ENCODE results near the gene BAZ1A. TPM values are rescaled to one million over a fixed set of nuclear protein-coding genes. Genes with fewer than 3 reads are reported as not detected.

The BAZ1A gene
- total RNA-seq, 4 donors from 2014 or later = 11.6 to 18.5 (median 14.7) TPM

- peak overlapping the region; percentile 98 to 100 (median 100) for H3K27ac ChIP-seq
- H3K27me3 ChIP-seq = no peaks in the 10 kb centered on the region
- intact Hi-C loops (cut with DNase I; ENCODE audit: low total_unique reads) (loop anchor here (1.0 to 10.0 kb wide), 6 partner anchors 109 to 531 kb away; partner anchors contain the start of genes CFL2, FAM177A1, NFKBIA and PPP2R3C), in situ Hi-C loops (cut with MboI; ENCODE audit: low sequenced_read_pairs in 4 of 4) (no loop called here)
- H3K4me3 ChIP-seq = peak overlapping the region; percentile 82 to 98 (median 90)
- DNase-seq = peak; percentile 69 to 75
- no peaks in the 10 kb centered on the region for H3K9me3 ChIP-seq
- peak; percentile 66 to 67 for ATAC-seq
- H3K36me3 ChIP-seq = no peaks in the 10 kb centered on the region
- H3K4me1 ChIP-seq = peaks cover 16 to 17% of the 10 kb centered on the region in 2 donors
- TF ChIP-seq POLR2A (IDR thresholded peaks at IDR 0.05) = peak; percentile 68 to 79
- TF ChIP-seq, protein P1, sequence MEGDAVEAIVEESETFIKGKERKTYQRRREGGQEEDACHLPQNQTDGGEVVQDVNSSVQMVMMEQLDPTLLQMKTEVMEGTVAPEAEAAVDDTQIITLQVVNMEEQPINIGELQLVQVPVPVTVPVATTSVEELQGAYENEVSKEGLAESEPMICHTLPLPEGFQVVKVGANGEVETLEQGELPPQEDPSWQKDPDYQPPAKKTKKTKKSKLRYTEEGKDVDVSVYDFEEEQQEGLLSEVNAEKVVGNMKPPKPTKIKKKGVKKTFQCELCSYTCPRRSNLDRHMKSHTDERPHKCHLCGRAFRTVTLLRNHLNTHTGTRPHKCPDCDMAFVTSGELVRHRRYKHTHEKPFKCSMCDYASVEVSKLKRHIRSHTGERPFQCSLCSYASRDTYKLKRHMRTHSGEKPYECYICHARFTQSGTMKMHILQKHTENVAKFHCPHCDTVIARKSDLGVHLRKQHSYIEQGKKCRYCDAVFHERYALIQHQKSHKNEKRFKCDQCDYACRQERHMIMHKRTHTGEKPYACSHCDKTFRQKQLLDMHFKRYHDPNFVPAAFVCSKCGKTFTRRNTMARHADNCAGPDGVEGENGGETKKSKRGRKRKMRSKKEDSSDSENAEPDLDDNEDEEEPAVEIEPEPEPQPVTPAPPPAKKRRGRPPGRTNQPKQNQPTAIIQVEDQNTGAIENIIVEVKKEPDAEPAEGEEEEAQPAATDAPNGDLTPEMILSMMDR (IDR thresholded peaks at IDR 0.05 in 4 of 5, conservative IDR thresholded peaks at IDR 0.05 in 1 of 5) = no peak
Observed at GRCh38 chr14:34873589-34874385, 1.4 kb downstream of the BAZ1A start.

DNA sequence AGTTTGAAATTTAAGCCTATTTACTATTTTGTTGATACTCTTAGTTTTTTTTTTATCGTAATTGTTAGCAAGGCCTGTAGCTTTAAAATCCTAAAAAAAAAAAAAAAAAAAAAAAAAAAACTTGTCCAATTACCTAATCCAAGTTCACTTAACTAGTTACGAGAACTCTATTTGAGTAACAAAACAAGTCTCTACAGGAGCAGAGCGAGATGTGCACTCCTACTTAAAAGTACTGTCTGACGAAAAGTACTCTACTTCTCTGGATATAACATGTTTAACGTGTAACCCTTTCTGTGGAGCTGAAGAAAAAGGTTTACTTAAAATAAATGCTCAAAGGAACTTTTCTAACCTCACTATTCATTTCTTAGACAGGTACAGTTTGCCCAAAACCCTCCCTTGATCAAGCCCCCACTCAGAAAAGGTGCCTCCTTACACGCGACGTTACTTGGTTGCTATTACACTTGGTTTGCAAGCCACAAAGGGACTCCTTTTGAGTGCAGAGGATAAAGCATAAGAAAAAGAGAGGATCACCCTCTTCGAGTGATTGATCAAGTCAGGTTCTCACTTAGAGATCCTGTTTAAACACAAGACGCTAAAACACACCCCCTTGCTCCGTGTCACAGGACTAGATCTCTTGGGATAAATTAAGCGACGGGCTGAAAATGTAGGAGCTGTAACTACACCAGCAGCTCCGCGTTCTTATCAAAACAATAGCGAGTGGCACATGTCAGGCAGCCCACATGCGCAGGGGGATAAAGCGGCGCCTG is 2.2 kb downstream of the BAZ1A start:
- DNase-seq = no peak
- H3K36me3 ChIP-seq = no peaks in the 10 kb centered on the region
- in situ Hi-C loops (cut with MboI; ENCODE audit: low sequenced_read_pairs in 4 of 4) = no loop called here
- intact Hi-C loops (cut with DNase I; ENCODE audit: low total_unique reads) = loop anchor here (2.0 to 10.0 kb wide), 4 partner anchors 158 to 532 kb away; partner anchors contain the start of genes CFL2, NFKBIA, PPP2R3C and PRORP
- peak; percentile 49 to 63 for ATAC-seq
- H3K4me3 ChIP-seq = peak overlapping the region; percentile 82 to 98 (median 90)
- no peaks in the 10 kb centered on the region for H3K9me3 ChIP-seq
- H3K4me1 ChIP-seq = peaks cover 16 to 17% of the 10 kb centered on the region in 2 donors
- H3K27me3 ChIP-seq = no peaks in the 10 kb centered on the region
- H3K27ac ChIP-seq = peak overlapping the region; percentile 98 to 100 (median 100)
- TF ChIP-seq POLR2A (IDR thresholded peaks at IDR 0.05) = no peak
- TF ChIP-seq, protein P1 (IDR thresholded peaks at IDR 0.05 in 4 of 5, conservative IDR thresholded peaks at IDR 0.05 in 1 of 5) = peak in 1 of 5 experiments; percentile 5

- DNase-seq (no peak), ATAC-seq (no peak)
- H3K27me3 ChIP-seq = no peaks in the 10 kb centered on the region
- in situ Hi-C loops (cut with MboI; ENCODE audit: low sequenced_read_pairs in 4 of 4) (no loop called here), intact Hi-C loops (cut with DNase I; ENCODE audit: low total_unique reads) (no loop called here)
- no peak overlapping the region for H3K27ac ChIP-seq
- no peak overlapping the region for H3K4me3 ChIP-seq
- no peaks in the 10 kb centered on the region for H3K36me3 ChIP-seq
- no peaks in the 10 kb centered on the region for H3K9me3 ChIP-seq
- TF ChIP-seq, protein P1 (IDR thresholded peaks at IDR 0.05 in 4 of 5, conservative IDR thresholded peaks at IDR 0.05 in 1 of 5) = no peak
- TF ChIP-seq POLR2A (IDR thresholded peaks at IDR 0.05) = no peak
- peaks cover under 1 to 4% of the 10 kb centered on the region in 2 donors for H3K4me1 ChIP-seq
Observed at GRCh38 chr14:34867199-34867598, 8.0 kb downstream of the BAZ1A start.

GRCh38 chr14:34865889-34866574 is 9.1 kb downstream of the BAZ1A start:
- no peaks in the 10 kb centered on the region for H3K36me3 ChIP-seq
- ATAC-seq (no peak), DNase-seq (no peak)
- TF ChIP-seq, protein P1 (IDR thresholded peaks at IDR 0.05 in 4 of 5, conservative IDR thresholded peaks at IDR 0.05 in 1 of 5) = no peak
- TF ChIP-seq POLR2A (IDR thresholded peaks at IDR 0.05) = no peak
- intact Hi-C loops (cut with DNase I; ENCODE audit: low total_unique reads) = no loop called here
- no peak overlapping the region for H3K4me3 ChIP-seq
- H3K9me3 ChIP-seq = no peaks in the 10 kb centered on the region
- no peaks in the 10 kb centered on the region for H3K27me3 ChIP-seq
- no peak overlapping the region for H3K27ac ChIP-seq
- no peaks in the 10 kb centered on the region for H3K4me1 ChIP-seq
- in situ Hi-C loops (cut with MboI; ENCODE audit: low sequenced_read_pairs in 4 of 4) = no loop called here
